NCI-H187 (cell line): ENCODE results near the gene CRTC1.
A peak's percentile ranks its signal among the peaks of the same experiment; 100 is the strongest.

ENCODE experiments used
- DNase-seq, 2 experiments: peaks; one replicate each; lab custom pipeline; 2025; lab: John Stamatoyannopoulos, UW

CRTC1 gene

GRCh38 chr19:18700501-18701249 is 17.2 kb downstream of the CRTC1 start:
- DNase-seq = peak; percentile 54 to 58

GRCh38 chr19:18701250-18701608 is 17.7 kb downstream of the CRTC1 start:
- no peak for DNase-seq

- no peak for DNase-seq
Observed at GRCh38 chr19:18704054-18704453, 20.6 kb downstream of the CRTC1 start.

- no peak for DNase-seq
Observed at GRCh38 chr19:18704971-18705370, 21.5 kb downstream of the CRTC1 start.

- no peak for DNase-seq
Observed at GRCh38 chr19:18708452-18709231, 25.2 kb downstream of the CRTC1 start.

GRCh38 chr19:18709546-18709945 is 26.1 kb downstream of the CRTC1 start:
- DNase-seq = no peak

- DNase-seq = no peak
Observed at GRCh38 chr19:18710186-18710585, 26.7 kb downstream of the CRTC1 start.

GRCh38 chr19:18710996-18711751 is 27.7 kb downstream of the CRTC1 start:
- no peak for DNase-seq

GRCh38 chr19:18711893-18712292 is 28.4 kb downstream of the CRTC1 start:
- no peak for DNase-seq

- DNase-seq = no peak
Observed at GRCh38 chr19:18712981-18713380, 29.5 kb downstream of the CRTC1 start.

- no peak for DNase-seq
Observed at GRCh38 chr19:18713550-18714117, 30.2 kb downstream of the CRTC1 start.

GRCh38 chr19:18715416-18715815 is 31.9 kb downstream of the CRTC1 start:
- no peak for DNase-seq

- DNase-seq = no peak
Observed at GRCh38 chr19:18716857-18717256, 33.4 kb downstream of the CRTC1 start.

GRCh38 chr19:18717601-18718000 is 34.1 kb downstream of the CRTC1 start:
- DNase-seq = no peak

- no peak for DNase-seq
Observed at GRCh38 chr19:18718015-18718526, 34.6 kb downstream of the CRTC1 start.

- DNase-seq = no peak
Observed at GRCh38 chr19:18718846-18719458, 35.5 kb downstream of the CRTC1 start.

- DNase-seq = no peak
Observed at GRCh38 chr19:18719541-18719940, 36.1 kb downstream of the CRTC1 start.

- no peak for DNase-seq
Observed at GRCh38 chr19:18723871-18724377, 40.4 kb downstream of the CRTC1 start.

GRCh38 chr19:18725841-18726770 is 42.6 kb downstream of the CRTC1 start:
- DNase-seq = peak; percentile 21 to 55

- DNase-seq = no peak
Observed at GRCh38 chr19:18726846-18727245, 43.4 kb downstream of the CRTC1 start.
